ENCODE results near the gene STK25.

DNA sequence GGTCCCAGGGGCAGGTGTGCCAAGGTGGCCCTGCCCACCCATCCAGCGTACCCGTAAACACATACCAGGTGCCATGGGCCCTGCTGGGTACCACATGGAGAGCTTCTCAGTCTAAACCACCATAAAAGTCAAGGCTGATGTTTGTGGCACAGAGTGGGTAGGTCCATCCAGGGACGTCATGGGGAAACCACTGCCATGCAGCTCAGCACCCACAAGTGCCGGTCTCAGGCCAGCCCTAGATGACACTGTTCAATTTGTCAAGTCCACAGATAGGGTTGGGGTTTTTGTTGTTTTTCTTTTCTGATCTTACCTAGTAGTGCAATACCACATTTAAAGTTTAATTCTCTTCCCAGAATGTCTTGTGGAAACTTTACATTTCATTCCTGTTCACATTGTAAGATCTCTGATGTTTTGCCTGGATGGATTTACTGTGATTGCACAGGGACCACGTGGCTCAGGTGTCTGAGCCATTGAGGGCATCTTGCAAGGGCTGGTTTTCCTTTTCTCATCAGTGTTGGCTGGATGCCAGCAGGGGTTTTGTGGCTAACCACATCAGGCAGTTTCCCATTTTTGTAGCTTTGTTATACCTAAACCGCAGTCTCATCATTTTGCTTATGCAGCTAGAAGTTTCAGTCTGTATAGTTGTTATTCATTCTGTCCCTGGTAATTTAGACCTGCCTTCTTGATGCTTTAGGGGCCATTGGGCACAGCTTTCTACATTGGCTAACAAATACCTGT, 64.7 kb downstream of the STK25 start:
- TF ChIP-seq, protein P1, sequence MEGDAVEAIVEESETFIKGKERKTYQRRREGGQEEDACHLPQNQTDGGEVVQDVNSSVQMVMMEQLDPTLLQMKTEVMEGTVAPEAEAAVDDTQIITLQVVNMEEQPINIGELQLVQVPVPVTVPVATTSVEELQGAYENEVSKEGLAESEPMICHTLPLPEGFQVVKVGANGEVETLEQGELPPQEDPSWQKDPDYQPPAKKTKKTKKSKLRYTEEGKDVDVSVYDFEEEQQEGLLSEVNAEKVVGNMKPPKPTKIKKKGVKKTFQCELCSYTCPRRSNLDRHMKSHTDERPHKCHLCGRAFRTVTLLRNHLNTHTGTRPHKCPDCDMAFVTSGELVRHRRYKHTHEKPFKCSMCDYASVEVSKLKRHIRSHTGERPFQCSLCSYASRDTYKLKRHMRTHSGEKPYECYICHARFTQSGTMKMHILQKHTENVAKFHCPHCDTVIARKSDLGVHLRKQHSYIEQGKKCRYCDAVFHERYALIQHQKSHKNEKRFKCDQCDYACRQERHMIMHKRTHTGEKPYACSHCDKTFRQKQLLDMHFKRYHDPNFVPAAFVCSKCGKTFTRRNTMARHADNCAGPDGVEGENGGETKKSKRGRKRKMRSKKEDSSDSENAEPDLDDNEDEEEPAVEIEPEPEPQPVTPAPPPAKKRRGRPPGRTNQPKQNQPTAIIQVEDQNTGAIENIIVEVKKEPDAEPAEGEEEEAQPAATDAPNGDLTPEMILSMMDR (IDR thresholded peaks at IDR 0.05 in 4 of 5, conservative IDR thresholded peaks at IDR 0.05 in 1 of 5), result no peak
- no peak for TF ChIP-seq POLR2A (IDR thresholded peaks at IDR 0.05)
